CD14-positive monocyte (primary cell): ENCODE data around the gene ABHD3. TPM values are rescaled to one million over a fixed set of nuclear protein-coding genes. Genes with fewer than 3 reads are reported as not detected.

Source experiments
- DNase-seq, 3 donors: peaks; one replicate each; pipeline ENCODE4 v3.0.0-alpha.2; 2011 to 2022
- H2AFZ ChIP-seq: 2 replicates; pipeline ENCODE4 v1.6.0; 2012; ENCODE audit warnings: mild to moderate bottlenecking, low read depth, low read length, inconsistent platforms; ENCODE audit not compliant: insufficient read depth, poor library complexity, severe bottlenecking
- H3K27ac ChIP-seq, 2 donors: 1 replicate in 1 of 2; 2 replicates in 1 of 2; pipeline ENCODE4 v1.5.1; 2012 to 2013; ENCODE audit warnings: low read length in 2 of 2, control low read depth in 1 of 2, inconsistent platforms in 1 of 2, low read depth in 1 of 2, mild to moderate bottlenecking in 1 of 2
- H3K27me3 ChIP-seq, 2 donors: one replicate each; pipeline versions ENCODE4 v1.6.0 to v1.6.1; 2011 to 2013; ENCODE audit warnings: low read length in 2 of 2; ENCODE audit not compliant: control insufficient read depth in 2 of 2, insufficient read depth in 2 of 2
- H3K36me3 ChIP-seq, 2 donors: replicated peaks in 1 of 2; 1 replicate in 1 of 2; 2 replicates in 1 of 2; pipeline versions ENCODE4 v1.5.1 to v1.6.1; 2012 to 2013; ENCODE audit warnings: low read length in 2 of 2, control low read depth in 1 of 2, inconsistent platforms in 1 of 2, mild to moderate bottlenecking in 1 of 2; ENCODE audit not compliant: insufficient read depth in 2 of 2, control insufficient read depth in 1 of 2
- H3K4me1 ChIP-seq, 2 donors: 1 replicate in 1 of 2; 2 replicates in 1 of 2; pipeline versions ENCODE4 v1.5.1 to v1.6.1; 2012 to 2013; ENCODE audit warnings: low read length in 2 of 2, control low read depth in 1 of 2, inconsistent platforms in 1 of 2, mild to moderate bottlenecking in 1 of 2, moderate library complexity in 1 of 2; ENCODE audit not compliant: insufficient read depth in 2 of 2, control insufficient read depth in 1 of 2
- H3K4me2 ChIP-seq: replicated peaks from 2 replicates; pipeline ENCODE3; 2012; ENCODE audit warnings: low read length, moderate library complexity, mild to moderate bottlenecking; ENCODE audit not compliant: poor library complexity, severe bottlenecking; ENCODE audit errors: extremely low read depth
- H3K4me3 ChIP-seq, 3 experiments: fragments of 200-600 bp in 1 of 3; sonication (generic) in 1 of 3; replicated peaks in 1 of 3; 1 replicate in 2 of 3; 2 replicates in 1 of 3; pipeline ENCODE4 v1.5.1; 2011 to 2013; ENCODE audit warnings: low read length in 3 of 3, mild to moderate bottlenecking in 3 of 3, control low read depth in 2 of 3, low read depth in 2 of 3, inconsistent platforms in 1 of 3, moderate library complexity in 1 of 3
- H3K79me2 ChIP-seq: 2 replicates; pipeline ENCODE4 v1.6.0; 2012; ENCODE audit warnings: mild to moderate bottlenecking, control low read depth, inconsistent platforms, low read length, moderate library complexity; ENCODE audit not compliant: insufficient read depth
- H3K9ac ChIP-seq: 2 replicates; pipeline ENCODE4 v1.6.0; 2017; ENCODE audit warnings: low read length, mild to moderate bottlenecking; ENCODE audit not compliant: insufficient read depth, poor library complexity, severe bottlenecking
- H3K9me3 ChIP-seq, 2 donors: replicated peaks in 1 of 2; 1 replicate in 1 of 2; 2 replicates in 1 of 2; pipeline versions ENCODE4 v1.5.1 to v1.6.1; 2012 to 2013; ENCODE audit warnings: low read length in 2 of 2, control low read depth in 1 of 2; ENCODE audit not compliant: control insufficient read depth in 1 of 2, insufficient read depth in 1 of 2
- H4K20me1 ChIP-seq: 2 replicates; pipeline ENCODE4 v1.6.0; 2012; ENCODE audit warnings: mild to moderate bottlenecking, low read length, control low read depth, moderate library complexity; ENCODE audit not compliant: insufficient read depth
- H3K27ac Mint-ChIP-seq, 7 donors: one replicate each; pipeline ENCODE4 v1.8.0; 2020; ENCODE audit warnings: mild to moderate bottlenecking in 7 of 7, mixed read lengths in 7 of 7, moderate library complexity in 6 of 7, inconsistent platforms in 2 of 7
- H3K27me3 Mint-ChIP-seq, 3 donors: one replicate each; pipeline ENCODE4 v1.8.0; 2021 to 2022; ENCODE audit warnings: low read depth in 3 of 3, mild to moderate bottlenecking in 3 of 3, mixed read lengths in 3 of 3, moderate library complexity in 3 of 3, inconsistent platforms in 1 of 3
- H3K36me3 Mint-ChIP-seq, 2 donors: one replicate each; pipeline ENCODE4 v1.8.0; 2020; ENCODE audit warnings: mixed read lengths in 2 of 2, inconsistent platforms in 1 of 2, mild to moderate bottlenecking in 1 of 2
- H3K4me1 Mint-ChIP-seq: one replicate; pipeline ENCODE4 v1.8.0; 2020; ENCODE audit warnings: mild to moderate bottlenecking, mixed read lengths
- H3K4me3 Mint-ChIP-seq, 2 donors: one replicate each; pipeline ENCODE4 v1.8.0; 2020; ENCODE audit warnings: mild to moderate bottlenecking in 2 of 2, mixed read lengths in 2 of 2, moderate library complexity in 1 of 2
- H3K9me3 Mint-ChIP-seq, 7 donors: one replicate each; pipeline ENCODE4 v1.8.0; 2020 to 2022; ENCODE audit warnings: mixed read lengths in 7 of 7, mild to moderate bottlenecking in 6 of 7, moderate library complexity in 6 of 7, inconsistent platforms in 2 of 7
- WGBS: methylation state at CpG from one replicate; pipeline ENCODE4 v1.1.5; 2013; ENCODE audit warnings: missing lambda C conversion rate; ENCODE audit not compliant: insufficient coverage; 5-methylcytosine and 5-hydroxymethylcytosine counted together
- intact Hi-C, 2 donors: fragments of 100-400 bp; cut with micrococcal nuclease; formaldehyde crosslinking; loops; one replicate each; pipeline versions ENCODE4 v1.15.0 to v1.15.1; 2023
- polyA plus RNA-seq, 3 donors: library from polyadenylated mRNA; depleted of rRNA in 1 of 3; unstranded in 2 of 3; stranded (reverse) in 1 of 3; fragments of 300-500 nt in 2 of 3; fragments of >200 nt in 1 of 3; fragmentation: Illumina TruSeq in 2 of 3; gene quantifications; 1 replicate in 2 of 3; 2 replicates in 1 of 3; pipeline ENCODE4 v1.2.3, GENCODE V29; 2012 to 2021
- TF ChIP-seq, protein P1 (sequence below): fragments of 200-600 bp; IDR thresholded peaks from one replicate; pipeline ENCODE4 v1.8.0; 2022; ENCODE audit warnings: antibody characterized with exemption, mild to moderate bottlenecking

The ABHD3 gene
- polyA plus RNA-seq, 3 donors, result 24.6 to 63.6 (median 42.0) TPM

DNA sequence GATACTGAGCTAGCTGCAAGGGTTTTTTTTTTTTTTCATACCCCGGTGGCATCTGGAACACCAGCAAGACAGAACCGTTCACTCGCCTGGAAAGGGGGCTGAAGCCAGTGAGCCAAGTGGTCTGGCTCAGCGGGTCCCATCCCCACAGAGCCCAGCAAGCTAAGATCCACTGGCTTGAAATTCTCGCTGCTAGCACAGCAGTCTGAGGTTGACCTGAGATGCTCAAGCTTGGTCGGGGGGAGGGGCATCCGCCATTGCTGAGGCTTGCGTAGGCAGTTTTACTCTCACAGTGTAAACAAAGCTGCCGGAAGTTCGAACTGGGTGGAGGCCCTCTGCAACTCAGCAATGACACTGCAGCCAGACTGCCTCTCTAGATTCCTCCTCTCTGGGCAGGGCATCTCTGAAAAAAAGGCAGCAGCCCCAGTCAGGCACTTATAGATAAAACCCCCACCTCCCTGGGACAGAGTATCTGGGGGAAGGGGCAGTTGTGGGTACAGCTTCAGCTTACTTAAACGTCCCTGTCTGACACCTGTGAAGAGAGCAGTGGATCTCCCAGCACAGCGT is 31.0 kb upstream of the ABHD3 start:
- Histone ChIP-seq H4K20me1 (no peaks in the 10 kb centered on the region), H3K36me3 (no peaks in the 10 kb centered on the region), H3K4me1 (peaks cover 6 to 10% of the 10 kb centered on the region in 2 donors), H3K9ac (no peak overlapping the region), H2AFZ (no peak overlapping the region), H3K27me3 (no peaks in the 10 kb centered on the region), H3K9me3 (peaks cover 0 to 4% of the 10 kb centered on the region in 2 donors), H3K27ac (no peak overlapping the region), H3K79me2 (no peaks in the 10 kb centered on the region), H3K4me3 (no peak overlapping the region), H3K4me2 (no peak overlapping the region)
- intact Hi-C loops, result no loop called here
- Mint-ChIP-seq H3K27ac (no peak overlapping the region), H3K27me3 (peaks cover 3 to 6% (median 5%) of the 10 kb centered on the region in 3 donors), H3K4me3 (no peak overlapping the region), H3K4me1 (peaks cover 6% of the 10 kb centered on the region), H3K9me3 (peaks cover 8 to 20% (median 12%) of the 10 kb centered on the region in 7 donors), H3K36me3 (peaks cover 0 to 5% of the 10 kb centered on the region in 2 donors)
- WGBS, result 85% methylated on average over 10 of the region's 12 CpGs
- DNase-seq, result no peak
- TF ChIP-seq, protein P1, sequence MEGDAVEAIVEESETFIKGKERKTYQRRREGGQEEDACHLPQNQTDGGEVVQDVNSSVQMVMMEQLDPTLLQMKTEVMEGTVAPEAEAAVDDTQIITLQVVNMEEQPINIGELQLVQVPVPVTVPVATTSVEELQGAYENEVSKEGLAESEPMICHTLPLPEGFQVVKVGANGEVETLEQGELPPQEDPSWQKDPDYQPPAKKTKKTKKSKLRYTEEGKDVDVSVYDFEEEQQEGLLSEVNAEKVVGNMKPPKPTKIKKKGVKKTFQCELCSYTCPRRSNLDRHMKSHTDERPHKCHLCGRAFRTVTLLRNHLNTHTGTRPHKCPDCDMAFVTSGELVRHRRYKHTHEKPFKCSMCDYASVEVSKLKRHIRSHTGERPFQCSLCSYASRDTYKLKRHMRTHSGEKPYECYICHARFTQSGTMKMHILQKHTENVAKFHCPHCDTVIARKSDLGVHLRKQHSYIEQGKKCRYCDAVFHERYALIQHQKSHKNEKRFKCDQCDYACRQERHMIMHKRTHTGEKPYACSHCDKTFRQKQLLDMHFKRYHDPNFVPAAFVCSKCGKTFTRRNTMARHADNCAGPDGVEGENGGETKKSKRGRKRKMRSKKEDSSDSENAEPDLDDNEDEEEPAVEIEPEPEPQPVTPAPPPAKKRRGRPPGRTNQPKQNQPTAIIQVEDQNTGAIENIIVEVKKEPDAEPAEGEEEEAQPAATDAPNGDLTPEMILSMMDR, result no peak

- Mint-ChIP-seq H3K36me3 (peaks cover 0 to 5% of the 10 kb centered on the region in 2 donors), H3K27ac (no peak overlapping the region), H3K4me3 (no peak overlapping the region), H3K27me3 (peaks cover 3 to 6% (median 5%) of the 10 kb centered on the region in 3 donors), H3K9me3 (peaks cover 8 to 20% (median 12%) of the 10 kb centered on the region in 7 donors), H3K4me1 (no peaks in the 10 kb centered on the region)
- H3K4me2 ChIP-seq, result no peak overlapping the region
- H2AFZ ChIP-seq, result no peak overlapping the region
- H4K20me1 ChIP-seq, result no peaks in the 10 kb centered on the region
- no peak overlapping the region for H3K27ac ChIP-seq
- TF ChIP-seq, protein P1, result no peak
- no peak overlapping the region for H3K9ac ChIP-seq
- no peaks in the 10 kb centered on the region for H3K27me3 ChIP-seq
- DNase-seq, result no peak
- no peaks in the 10 kb centered on the region for H3K36me3 ChIP-seq
- no peaks in the 10 kb centered on the region for H3K79me2 ChIP-seq
- H3K9me3 ChIP-seq, result peaks cover 0 to 4% of the 10 kb centered on the region in 2 donors
- H3K4me1 ChIP-seq, result no peaks in the 10 kb centered on the region
- intact Hi-C loops, result no loop called here
- 90% methylated on average over 2 of the region's 5 CpGs for WGBS
- no peak overlapping the region for H3K4me3 ChIP-seq
These were observed 28.4 kb upstream of the ABHD3 start for GRCh38 chr18:21733011-21733410.
